Endothelial cell of umbilical vein (primary cell): ENCODE results near the gene RAB11FIP3. TPM values are rescaled to one million over a fixed set of nuclear protein-coding genes. Genes with fewer than 3 reads are reported as not detected.

ENCODE experiments used
- BruUV-seq: library from RNA; stranded (reverse); fragments of 400-500 nt; replicated peaks from 2 replicates; lab custom pipeline; 2021; lab: Mats Ljungman, UMichigan
- CTCF ChIA-PET: fragments of 300-600, 350-600 bp; sonication (Branson Sonifier 250); formaldehyde crosslinking; loops from one replicate; lab custom pipeline; 2021; ENCODE audit warnings: antibody characterized with exemption, inconsistent platforms; lab: Charles Lee
- POLR2A ChIA-PET: fragments of 300-600, 350-600 bp; sonication (Branson Sonifier 250); formaldehyde crosslinking; loops from one replicate; lab custom pipeline; 2021; ENCODE audit warnings: antibody characterized with exemption, inconsistent platforms; lab: Charles Lee
- DNase-seq: peaks from one replicate; pipeline ENCODE4 v3.0.0-alpha.2; 2011; ENCODE audit warnings: low read depth, low spot score
- FAIRE-seq: peaks from 2 replicates; lab custom pipeline; 2011; peaks lifted over from hg19 to GRCh38; lab: Jason Lieb, UNC
- H2AFZ ChIP-seq: 2 replicates; pipeline ENCODE4 v1.6.0; 2012; ENCODE audit warnings: low read depth, low read length, control low read depth, inconsistent platforms
- H3K27ac ChIP-seq: 2 replicates; pipeline ENCODE4 v1.5.1; 2011; ENCODE audit warnings: low read depth, mild to moderate bottlenecking, control low read depth, low read length, moderate library complexity; ENCODE audit not compliant: insufficient read depth
- H3K27me3 ChIP-seq, 2 experiments: 2 replicates each; pipeline versions ENCODE4 v1.6.0 to v1.6.1; 2011; ENCODE audit warnings: low read length in 2 of 2, mixed read lengths in 1 of 2; ENCODE audit not compliant: control insufficient read depth in 2 of 2, insufficient read depth in 2 of 2
- H3K36me3 ChIP-seq, 2 experiments: 2 replicates in 1 of 2; 3 replicates in 1 of 2; pipeline ENCODE4 v1.5.1; 2011; ENCODE audit warnings: low read length in 2 of 2, mild to moderate bottlenecking in 1 of 2, moderate library complexity in 1 of 2; ENCODE audit not compliant: control insufficient read depth in 2 of 2, insufficient read depth in 2 of 2; ENCODE audit errors: extremely low read depth in 1 of 2
- H3K4me1 ChIP-seq: 3 replicates; pipeline ENCODE4 v1.5.1; 2011; ENCODE audit warnings: mild to moderate bottlenecking, low read length; ENCODE audit not compliant: control insufficient read depth, insufficient read depth; ENCODE audit errors: extremely low read depth
- H3K4me2 ChIP-seq: 2 replicates; pipeline ENCODE4 v1.6.1; 2011; ENCODE audit warnings: low read length, control low read depth, mixed read lengths; ENCODE audit not compliant: insufficient read depth
- H3K4me3 ChIP-seq, 3 experiments: fragments of 200-600 bp in 1 of 3; sonication (generic), shearing (Covaris generic) in 1 of 3; replicated peaks in 1 of 3; 2 replicates each; pipeline ENCODE4 v1.5.1; 2011 to 2016; ENCODE audit warnings: control low read depth in 3 of 3, low read length in 3 of 3, mild to moderate bottlenecking in 2 of 3, inconsistent platforms in 1 of 3, low read depth in 1 of 3, moderate library complexity in 1 of 3; ENCODE audit not compliant: insufficient read depth in 1 of 3
- H3K79me2 ChIP-seq: 2 replicates; pipeline ENCODE4 v1.6.0; 2012; ENCODE audit warnings: low read length, inconsistent platforms; ENCODE audit not compliant: control insufficient read depth, insufficient read depth
- H3K9ac ChIP-seq: replicated peaks from 2 replicates; pipeline ENCODE3; 2011; ENCODE audit warnings: low read length, control low read depth; ENCODE audit not compliant: insufficient read depth; ENCODE audit errors: extremely low read depth
- H3K9me1 ChIP-seq: replicated peaks from 3 replicates; pipeline ENCODE4 v1.6.0; 2011; ENCODE audit warnings: mild to moderate bottlenecking, low read length; ENCODE audit not compliant: control insufficient read depth, insufficient read depth; ENCODE audit errors: extremely low read depth
- H3K9me3 ChIP-seq: replicated peaks from 2 replicates; pipeline ENCODE4 v1.5.1; 2012; ENCODE audit warnings: low read length, inconsistent platforms; ENCODE audit not compliant: control insufficient read depth, insufficient read depth
- H4K20me1 ChIP-seq: replicated peaks from 2 replicates; pipeline ENCODE3; 2011; ENCODE audit warnings: mild to moderate bottlenecking, low read length; ENCODE audit not compliant: control insufficient read depth, insufficient read depth; ENCODE audit errors: extremely low read depth
- CTCF ChIP-seq, 2 donors: IDR thresholded peaks; 1 replicate in 1 of 2; 2 replicates in 1 of 2; pipeline ENCODE4 v1.5.1; 2011; ENCODE audit warnings: low read length in 2 of 2, mild to moderate bottlenecking in 2 of 2, moderate library complexity in 2 of 2, control low read depth in 1 of 2, inconsistent platforms in 1 of 2, low read depth in 1 of 2; ENCODE audit not compliant: insufficient read depth in 1 of 2; ENCODE audit errors: extremely low read depth in 1 of 2
- EZH2 ChIP-seq: IDR thresholded peaks from 2 replicates; pipeline ENCODE4 v1.6.1; 2012; ENCODE audit warnings: borderline replicate concordance, low read depth, mild to moderate bottlenecking, moderate library complexity, low read length, inconsistent platforms; ENCODE audit not compliant: severe bottlenecking
- FOS ChIP-seq: IDR thresholded peaks from 2 replicates; pipeline ENCODE4 v1.6.1; 2011; ENCODE audit warnings: mild to moderate bottlenecking, low read length, moderate library complexity, borderline replicate concordance; ENCODE audit not compliant: insufficient read depth
- GATA2 ChIP-seq: IDR thresholded peaks from 2 replicates; pipeline ENCODE4 v1.7.0; 2011; ENCODE audit warnings: low read depth, mild to moderate bottlenecking, moderate library complexity, mixed read lengths, low read length; ENCODE audit not compliant: insufficient read length, insufficient read depth
- JUN ChIP-seq: IDR thresholded peaks from 2 replicates; pipeline ENCODE4 v1.6.1; 2011; ENCODE audit warnings: borderline replicate concordance, low read depth; ENCODE audit not compliant: insufficient read length, insufficient read depth
- MYC ChIP-seq: IDR thresholded peaks from one replicate; pipeline ENCODE4 v1.6.1; 2011; ENCODE audit warnings: mild to moderate bottlenecking, low read depth, low read length
- POLR2A ChIP-seq: IDR thresholded peaks from 2 replicates; pipeline ENCODE4 v1.6.1; 2012; ENCODE audit warnings: low read depth, mild to moderate bottlenecking, control low read depth, low read length
- POLR2AphosphoS5 ChIP-seq: IDR thresholded peaks from 2 replicates; pipeline ENCODE4 v1.6.1; 2012; ENCODE audit warnings: low read depth, mild to moderate bottlenecking, control low read depth, low read length, moderate library complexity; ENCODE audit not compliant: insufficient read depth
- dilution Hi-C: fragments of 300-500 bp; cut with MboI; formaldehyde crosslinking; loops from one replicate; pipeline ENCODE4 v1.15.0; 2019; ENCODE audit warnings: low sequenced_read_pairs; ENCODE audit not compliant: extremely low pct_ligation_motif_present
- intact Hi-C: fragments of 100-400 bp; cut with micrococcal nuclease; formaldehyde crosslinking; loops from one replicate; pipeline ENCODE4 v1.10.0; 2022
- polyA plus RNA-seq, 4 experiments: library from polyadenylated mRNA; depleted of rRNA in 3 of 4; stranded (reverse) in 3 of 4; unstranded in 1 of 4; fragments of >200 nt; gene quantifications; 2 replicates each; pipeline versions ENCODE4 v1.2.1 to v1.2.3, GENCODE V29; 2011 to 2012; ENCODE audit warnings: missing spikeins in 1 of 4
- total RNA-seq: library from RNA; stranded (reverse); gene quantifications from 2 replicates; pipeline ENCODE4 v1.2.3, GENCODE V29; 2021
- TF ChIP-seq, protein P1 (sequence below): IDR thresholded peaks from 2 replicates; pipeline ENCODE4 v1.6.1; 2011; ENCODE audit not compliant: insufficient read depth, insufficient read length

RAB11FIP3 gene
- total and polyA plus RNA-seq, 2 donors (not counting 3 experiments of a cell fraction or from before 2014, with no cell fraction given), result 20.5 to 75.9 TPM

GRCh38 chr16:510066-510825 is 84.8 kb downstream of the RAB11FIP3 start:
- DNase-seq, result no peak
- ChIA-PET CTCF (interaction anchor here (1.2 kb wide), 1 partner anchor 10 kb away, joined by 3 read pairs; no protein-coding TSS in a partner anchor), POLR2A (no interaction called here)
- no peaks in the 10 kb centered on the region for H4K20me1 ChIP-seq
- no peak overlapping the region for H3K4me3 ChIP-seq
- no peaks in the 10 kb centered on the region for H3K9me1 ChIP-seq
- H2AFZ ChIP-seq, result no peak overlapping the region
- no peaks in the 10 kb centered on the region for H3K9me3 ChIP-seq
- peaks cover 0 to 9% of the 10 kb centered on the region in 2 experiments for H3K36me3 ChIP-seq
- dilution Hi-C loops (no loop called here), intact Hi-C loops (no loop called here)
- no peaks in the 10 kb centered on the region for H3K79me2 ChIP-seq
- no peak for FAIRE-seq
- no TSS peak for BruUV-seq
- no peak overlapping the region for H3K4me2 ChIP-seq
- peaks cover 7% of the 10 kb centered on the region for H3K4me1 ChIP-seq
- no peak overlapping the region for H3K27ac ChIP-seq
- H3K9ac ChIP-seq, result no peak overlapping the region
- H3K27me3 ChIP-seq, result no peaks in the 10 kb centered on the region
- TF ChIP-seq FOS, result no peak
- TF ChIP-seq POLR2A, result no peak
- no peak for TF ChIP-seq JUN
- TF ChIP-seq EZH2, result no peak
- TF ChIP-seq CTCF (IDR thresholded peaks at IDR 0.05; ENCODE audit: extremely low read depth in 1 of 2, insufficient read depth in 1 of 2, low read depth in 1 of 2, low read length in 2 of 2), result no peak
- TF ChIP-seq GATA2, result no peak
- TF ChIP-seq, protein P1, sequence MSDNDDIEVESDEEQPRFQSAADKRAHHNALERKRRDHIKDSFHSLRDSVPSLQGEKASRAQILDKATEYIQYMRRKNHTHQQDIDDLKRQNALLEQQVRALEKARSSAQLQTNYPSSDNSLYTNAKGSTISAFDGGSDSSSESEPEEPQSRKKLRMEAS, result no peak
- no peak for TF ChIP-seq POLR2AphosphoS5
- TF ChIP-seq MYC, result no peak
